OCI-LY7 (cell line): Measurements from ENCODE around the gene AGAP2. TPM values are rescaled to one million over a fixed set of nuclear protein-coding genes. Genes with fewer than 3 reads are reported as not detected.

Experiments used
- Bru-seq: library from RNA; stranded (reverse); fragments of 400-500 nt; gene quantifications from one replicate; lab custom pipeline; 2021; lab: Mats Ljungman, UMichigan
- BruChase-seq, 2 experiments: library from RNA; stranded (reverse); fragments of 400-500 nt; gene quantifications; one replicate each; lab custom pipeline; 2021; lab: Mats Ljungman, UMichigan
- BruUV-seq: library from RNA; stranded (reverse); fragments of 400-500 nt; replicated peaks from 2 replicates; lab custom pipeline; 2021; lab: Mats Ljungman, UMichigan
- CTCF ChIA-PET: fragments of 300-600 bp; sonication (Branson Sonifier 250); formaldehyde crosslinking; loops from one replicate; lab custom pipeline; 2022; ENCODE audit warnings: antibody characterized with exemption; ENCODE audit not compliant: unreplicated experiment; lab: Charles Lee
- POLR2A ChIA-PET: fragments of 300-600 bp; sonication (Branson Sonifier 250); formaldehyde crosslinking; loops from one replicate; lab custom pipeline; 2022; ENCODE audit warnings: antibody characterized with exemption; lab: Charles Lee
- DNase-seq: peaks from one replicate; pipeline ENCODE4 v3.0.0-alpha.2; 2015; ENCODE audit warnings: low spot score
- H2AFZ ChIP-seq: fragments of 200-600 bp; sonication (generic), shearing (Covaris generic); 2 replicates; pipeline ENCODE4 v1.6.1; 2014; ENCODE audit warnings: mild to moderate bottlenecking, antibody characterized with exemption, low read length, moderate library complexity
- H3K27ac ChIP-seq: fragments of 200-600 bp; sonication (generic); 2 replicates; pipeline ENCODE4 v1.5.1; 2014; ENCODE audit warnings: mixed run types, low read depth, mild to moderate bottlenecking, moderate library complexity, low read length, inconsistent platforms; ENCODE audit not compliant: poor library complexity, severe bottlenecking
- H3K36me3 ChIP-seq: fragments of 200-600 bp; sonication (generic); 2 replicates; pipeline ENCODE4 v1.6.1; 2014; ENCODE audit warnings: mild to moderate bottlenecking, antibody characterized with exemption, low read length, moderate library complexity, mixed read lengths; ENCODE audit not compliant: insufficient read depth
- H3K4me1 ChIP-seq: fragments of 200-600 bp; sonication (generic); 2 replicates; pipeline ENCODE4 v1.5.1; 2014; ENCODE audit warnings: mild to moderate bottlenecking, low read length; ENCODE audit not compliant: insufficient read depth, poor library complexity, severe bottlenecking
- H3K4me2 ChIP-seq: fragments of 200-600 bp; sonication (generic); 2 replicates; pipeline ENCODE4 v1.6.1; 2014; ENCODE audit warnings: mild to moderate bottlenecking, low read length
- H3K4me3 ChIP-seq: fragments of 200-600 bp; sonication (generic); 2 replicates; pipeline ENCODE4 v1.5.1; 2014; ENCODE audit warnings: mild to moderate bottlenecking, low read depth, low read length; ENCODE audit not compliant: poor library complexity, severe bottlenecking
- H3K79me2 ChIP-seq: fragments of 200-600 bp; sonication (generic); 2 replicates; pipeline ENCODE4 v1.6.1; 2016; ENCODE audit warnings: low read depth, mild to moderate bottlenecking, low read length, moderate library complexity, mixed read lengths; ENCODE audit not compliant: insufficient read depth
- H3K9me2 ChIP-seq: fragments of 200-600 bp; sonication (generic); 2 replicates; pipeline ENCODE4 v1.6.1; 2016; ENCODE audit warnings: mild to moderate bottlenecking, low read length, mixed read lengths; ENCODE audit not compliant: insufficient read depth
- H3K9me3 ChIP-seq: fragments of 200-600 bp; sonication (generic); 2 replicates; pipeline ENCODE4 v1.6.1; 2014; ENCODE audit warnings: mild to moderate bottlenecking, mixed run types, low read length, mixed read lengths
- H4K20me1 ChIP-seq: fragments of 200-600 bp; sonication (generic); 2 replicates; pipeline ENCODE4 v1.6.1; 2014; ENCODE audit warnings: mild to moderate bottlenecking, antibody characterized with exemption, low read length, moderate library complexity, mixed read lengths; ENCODE audit not compliant: insufficient read depth
- CTCF ChIP-seq: fragments of 200-600 bp; sonication (generic); conservative IDR thresholded peaks from 2 replicates; pipeline ENCODE4 v1.5.1; 2014; ENCODE audit warnings: mild to moderate bottlenecking, antibody characterized with exemption, low read length, moderate library complexity, mixed read lengths
- EZH2phosphoT487 ChIP-seq: fragments of 200-600 bp; sonication (generic); IDR thresholded peaks from 2 replicates; pipeline ENCODE4 v1.6.1; 2018; ENCODE audit warnings: low read depth, borderline replicate concordance, mild to moderate bottlenecking, mixed run types, antibody characterized with exemption, low read length, moderate library complexity, mixed read lengths
- intact Hi-C: fragments of 100-400 bp; cut with micrococcal nuclease; formaldehyde crosslinking; loops from one replicate; pipeline ENCODE4 v1.10.0; 2022; ENCODE audit not compliant: unreplicated experiment
- long read RNA-seq: library from polyadenylated mRNA; stranded (forward); transcript quantifications from one replicate; pipeline ENCODE4 v2.0.0, GENCODE V29; 2022
- total RNA-seq, 2 experiments: library from RNA; depleted of rRNA in 1 of 2; stranded (reverse); fragments of >200 nt in 1 of 2; shearing (Covaris generic) in 1 of 2; gene quantifications; 2 replicates each; pipeline ENCODE4 v1.2.3, GENCODE V29; 2014 to 2022

The AGAP2 gene
- total RNA-seq (2014; rRNA removed; shearing (Covaris generic)) (10.7 and 14.8 TPM in 2 replicates), total RNA-seq (2022) (26.5 and 28.8 TPM in 2 replicates), Bru-seq, nascent RNA (percentile 59 among the genes with signal in this experiment), BruChase-seq, experiment 1, labeled RNA remaining after a 6-hour chase (percentile 65 among the genes with signal in this experiment), BruChase-seq, experiment 2, labeled RNA remaining after a 2-hour chase (percentile 66 among the genes with signal in this experiment)
- long read RNA-seq, full-length matches to known transcripts: 4 of 14 reads
- long read RNA-seq, partial matches to known transcripts: 1 of 14 reads
- long read RNA-seq, other reads (novel, unspliced or antisense): 9 of 14 reads

- ChIA-PET POLR2A (interaction anchor here (0.5 to 0.7 kb wide), 5 partner anchors 8 to 324 kb away, joined by 3 to 7 read pairs (median 4); no protein-coding TSS in a partner anchor), CTCF (no interaction called here)
- BruUV-seq: no TSS peak
- TF ChIP-seq CTCF (no peak), EZH2phosphoT487 (no peak)
- peak within 1 kb of the TSS; percentile 93; the same call in 1 of the 2 replicates for H3K4me2 ChIP-seq
- H4K20me1 ChIP-seq: no peaks in the 10 kb centered on the region
- peaks cover 10% of the 10 kb centered on the region for H3K36me3 ChIP-seq
- H3K9me2 ChIP-seq: no peaks in the 10 kb centered on the region
- intact Hi-C loops: no loop called here
- H3K4me3 ChIP-seq: no peak within 1 kb of the TSS
- H2AFZ ChIP-seq: no peak within 1 kb of the TSS
- H3K9me3 ChIP-seq: no peaks in the 10 kb centered on the region
- DNase-seq: no peak
- H3K4me1 ChIP-seq: peaks cover 34% of the 10 kb centered on the region
- peaks cover 14% of the 10 kb centered on the region; the same call in 1 of the 2 replicates for H3K79me2 ChIP-seq
- H3K27ac ChIP-seq: no peak within 1 kb of the TSS
Observed at GRCh38 chr12:57738661-57739237, at the start of gene AGAP2. TSS of gene AGAP2 (minus strand) at chr12:57738742. CDS start at chr12:57738246, 496 bp downstream.

GRCh38 chr12:57783861-57784260 lies 45.3 kb upstream of the AGAP2 start:
- ChIA-PET POLR2A (interaction anchor here (0.8 to 1.2 kb wide), 3 partner anchors 11 to 19 kb away, joined by 3 to 5 read pairs (median 3); partner anchors contain the start of genes EEF1AKMT3 and METTL1), CTCF (no interaction called here)
- Histone ChIP-seq H3K36me3 (peaks cover 46% of the 10 kb centered on the region), H3K9me3 (no peaks in the 10 kb centered on the region), H3K4me3 (no peak overlapping the region), H4K20me1 (no peaks in the 10 kb centered on the region), H2AFZ (no peak overlapping the region), H3K4me2 (peak overlapping the region; percentile 56), H3K4me1 (peaks cover 20% of the 10 kb centered on the region), H3K79me2 (peaks cover 25% of the 10 kb centered on the region), H3K9me2 (no peaks in the 10 kb centered on the region), H3K27ac (no peak overlapping the region)
- intact Hi-C loops: loop anchor here (5.0 kb wide), 1 partner anchor 123 kb away; no protein-coding TSS in a partner anchor
- TSS peak; percentile 77 for BruUV-seq
- no peak for TF ChIP-seq CTCF
- TF ChIP-seq EZH2phosphoT487: no peak
- no peak for DNase-seq
